ENCODE data around the gene ECD.

DNA sequence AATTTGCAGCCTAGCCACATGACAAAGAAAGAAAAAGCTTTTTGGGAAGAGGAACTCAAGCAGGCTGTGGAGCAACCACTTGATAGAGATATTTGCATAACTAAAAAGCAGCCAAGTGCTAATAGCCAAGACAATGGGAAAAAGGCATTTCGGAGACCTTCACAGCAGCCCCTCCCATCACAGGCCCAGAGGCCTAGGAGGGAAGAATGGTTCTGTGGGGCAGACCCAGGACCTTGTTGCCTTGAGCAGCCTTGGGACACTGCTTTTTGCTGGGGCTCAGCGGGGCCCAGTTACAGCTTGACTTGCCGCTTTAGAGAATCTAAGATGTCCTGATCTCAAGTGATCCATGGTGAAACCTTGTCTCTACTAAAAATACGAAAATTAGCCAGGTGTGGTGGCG lies 38.6 kb upstream of the ECD start:
- TF ChIP-seq CTCF (optimal IDR thresholded peaks at IDR 0.05 in 1 of 3, IDR thresholded peaks at IDR 0.05 in 1 of 3, conservative IDR thresholded peaks at IDR 0.05 in 1 of 3; ENCODE audit: extremely low read depth in 1 of 3, insufficient read depth in 2 of 3, low read length in 3 of 3) (no peak), EZH2 (IDR thresholded peaks at IDR 0.05; ENCODE audit: low read length) (no peak)

Data from keratinocyte (primary cell).